IPS-20b (cell line): Measurements from ENCODE around the gene CPA2.

Source experiments
- H3K27ac ChIP-seq: one replicate; pipeline ENCODE4 v1.5.1; 2013; ENCODE audit warnings: low read length
- H3K27me3 ChIP-seq: 2 replicates; pipeline ENCODE4 v1.6.1; 2013; ENCODE audit warnings: mild to moderate bottlenecking, low read length, inconsistent platforms; ENCODE audit not compliant: insufficient read depth
- H3K36me3 ChIP-seq: 2 replicates; pipeline ENCODE4 v1.6.1; 2013; ENCODE audit warnings: low read depth, mild to moderate bottlenecking, inconsistent platforms, low read length, moderate library complexity; ENCODE audit not compliant: insufficient read depth
- H3K4me1 ChIP-seq: 2 replicates; pipeline ENCODE4 v1.6.1; 2013; ENCODE audit warnings: mild to moderate bottlenecking, control low read depth, inconsistent platforms, low read length, moderate library complexity; ENCODE audit not compliant: insufficient read depth
- H3K4me3 ChIP-seq: 2 replicates; pipeline ENCODE4 v1.5.1; 2013; ENCODE audit warnings: mild to moderate bottlenecking, low read length, inconsistent platforms
- H3K9ac ChIP-seq: 2 replicates; pipeline ENCODE4 v1.6.1; 2013; ENCODE audit warnings: low read depth, mild to moderate bottlenecking, inconsistent platforms, low read length, moderate library complexity
- H3K9me3 ChIP-seq: 2 replicates; pipeline ENCODE4 v1.6.1; 2013; ENCODE audit warnings: mild to moderate bottlenecking, low read depth, low read length, inconsistent platforms; ENCODE audit not compliant: insufficient read depth

The CPA2 gene

GRCh38 chr7:130329681-130330080, 63.0 kb downstream of the CPA2 start:
- H3K4me1 ChIP-seq, result no peaks in the 10 kb centered on the region
- no peak overlapping the region for H3K9ac ChIP-seq
- no peaks in the 10 kb centered on the region for H3K36me3 ChIP-seq
- H3K27ac ChIP-seq, result no peak overlapping the region
- H3K27me3 ChIP-seq, result no peaks in the 10 kb centered on the region
- no peak overlapping the region for H3K4me3 ChIP-seq
- H3K9me3 ChIP-seq, result no peaks in the 10 kb centered on the region

- H3K36me3 ChIP-seq, result no peaks in the 10 kb centered on the region
- H3K27me3 ChIP-seq, result no peaks in the 10 kb centered on the region
- H3K9ac ChIP-seq, result no peak overlapping the region
- no peaks in the 10 kb centered on the region for H3K4me1 ChIP-seq
- no peak overlapping the region for H3K27ac ChIP-seq
- no peak overlapping the region for H3K4me3 ChIP-seq
- H3K9me3 ChIP-seq, result no peaks in the 10 kb centered on the region
Observed at GRCh38 chr7:130332259-130333053, 65.8 kb downstream of the CPA2 start.

GRCh38 chr7:130333832-130334231, 67.2 kb downstream of the CPA2 start:
- no peak overlapping the region for H3K27ac ChIP-seq
- H3K4me1 ChIP-seq, result peaks cover 9% of the 10 kb centered on the region; the same call in 1 of the 2 replicates
- H3K4me3 ChIP-seq, result no peak overlapping the region
- H3K36me3 ChIP-seq, result no peaks in the 10 kb centered on the region
- H3K9ac ChIP-seq, result no peak overlapping the region
- no peaks in the 10 kb centered on the region for H3K9me3 ChIP-seq
- H3K27me3 ChIP-seq, result no peaks in the 10 kb centered on the region

GRCh38 chr7:130334274-130334673, 67.6 kb downstream of the CPA2 start:
- Histone ChIP-seq H3K27me3 (no peaks in the 10 kb centered on the region), H3K9me3 (no peaks in the 10 kb centered on the region), H3K36me3 (no peaks in the 10 kb centered on the region), H3K9ac (no peak overlapping the region), H3K27ac (no peak overlapping the region), H3K4me3 (no peak overlapping the region), H3K4me1 (peaks cover 11% of the 10 kb centered on the region; the same call in 1 of the 2 replicates)

- Histone ChIP-seq H3K27ac (peak overlapping the region; percentile 56), H3K9me3 (no peaks in the 10 kb centered on the region), H3K36me3 (no peaks in the 10 kb centered on the region), H3K4me1 (peaks cover 11% of the 10 kb centered on the region; the same call in 1 of the 2 replicates), H3K27me3 (no peaks in the 10 kb centered on the region), H3K9ac (peak overlapping the region; percentile 31; the same call in 1 of the 2 replicates), H3K4me3 (no peak overlapping the region)
Observed at GRCh38 chr7:130337410-130337971, 70.8 kb downstream of the CPA2 start.

GRCh38 chr7:130338233-130338632, 71.6 kb downstream of the CPA2 start:
- peaks cover 11% of the 10 kb centered on the region; the same call in 1 of the 2 replicates for H3K4me1 ChIP-seq
- H3K9me3 ChIP-seq, result no peaks in the 10 kb centered on the region
- H3K27ac ChIP-seq, result peak overlapping the region; percentile 56
- no peaks in the 10 kb centered on the region for H3K27me3 ChIP-seq
- H3K9ac ChIP-seq, result peak overlapping the region; percentile 31; the same call in 1 of the 2 replicates
- H3K4me3 ChIP-seq, result peak overlapping the region; percentile 17; the same call in 1 of the 2 replicates
- no peaks in the 10 kb centered on the region for H3K36me3 ChIP-seq
